HepG2 (cell line): ENCODE results near the gene RBPJ. TPM values are rescaled to one million over a fixed set of nuclear protein-coding genes. Genes with fewer than 3 reads are reported as not detected.
A peak's percentile ranks its signal among the peaks of the same experiment; 100 is the strongest.

Source experiments
- BATF2 ChIP-seq: sonication (generic); formaldehyde crosslinking; IDR thresholded peaks from 2 replicates; pipeline ENCODE4 v1.8.0; 2022; ENCODE audit warnings: mild to moderate bottlenecking, missing genetic modification reagents, moderate library complexity
- BORCS8-MEF2B ChIP-seq: sonication (generic); formaldehyde crosslinking; IDR thresholded peaks from 2 replicates; pipeline ENCODE4 v1.8.0; 2022; ENCODE audit warnings: mild to moderate bottlenecking, missing genetic modification reagents
- HMG20B ChIP-seq: conservative IDR thresholded peaks from 2 replicates; pipeline ENCODE4 v1.6.1; 2016; ENCODE audit warnings: missing genetic modification reagents, missing compliant biosample characterization
- JDP2 ChIP-seq: sonication (generic); formaldehyde crosslinking; IDR thresholded peaks from 2 replicates; pipeline ENCODE4 v1.8.1; 2022; ENCODE audit warnings: missing genetic modification reagents, borderline replicate concordance
- MBNL3 ChIP-seq: fragments of 250-450 bp; sonication (Bioruptor Pico); conservative IDR thresholded peaks from 2 replicates; pipeline ENCODE4 v1.8.0; 2022; ENCODE audit warnings: mild to moderate bottlenecking, inconsistent platforms
- MIER3 ChIP-seq: IDR thresholded peaks from 2 replicates; pipeline ENCODE4 v1.6.1; 2016; ENCODE audit warnings: missing compliant biosample characterization, borderline replicate concordance
- REPIN1 ChIP-seq: sonication (generic); formaldehyde crosslinking; IDR thresholded peaks from 2 replicates; pipeline ENCODE4 v1.8.0; 2022; ENCODE audit warnings: missing genetic modification reagents, low read depth, mild to moderate bottlenecking, borderline replicate concordance
- TAF1 ChIP-seq: sonication (generic); formaldehyde crosslinking; IDR thresholded peaks from 2 replicates; pipeline ENCODE4 v1.4.0; 2020; ENCODE audit warnings: missing genetic modification reagents
- ZBTB3 ChIP-seq: sonication (generic); formaldehyde crosslinking; IDR thresholded peaks from 2 replicates; pipeline ENCODE4 v1.4.0; 2020; ENCODE audit warnings: low read depth, mild to moderate bottlenecking, moderate library complexity, missing genetic modification reagents, borderline replicate concordance
- ZBTB38 ChIP-seq: sonication (generic); formaldehyde crosslinking; IDR thresholded peaks from 2 replicates; pipeline ENCODE4 v1.5.1; 2020; ENCODE audit warnings: mild to moderate bottlenecking, missing genetic modification reagents
- ZFP36L2 ChIP-seq: sonication (generic); formaldehyde crosslinking; IDR thresholded peaks from 2 replicates; pipeline ENCODE4 v1.4.0; 2020; ENCODE audit warnings: missing genetic modification reagents
- ZNF276 ChIP-seq: sonication (generic); formaldehyde crosslinking; IDR thresholded peaks from 2 replicates; pipeline ENCODE4 v1.4.0; 2020; ENCODE audit warnings: mild to moderate bottlenecking, low read depth, missing genetic modification reagents
- ZNF296 ChIP-seq: sonication (generic); formaldehyde crosslinking; conservative IDR thresholded peaks from 2 replicates; pipeline ENCODE4 v1.5.0; 2020; ENCODE audit warnings: mild to moderate bottlenecking, missing genetic modification reagents
- ZNF629 ChIP-seq: sonication (generic); formaldehyde crosslinking; conservative IDR thresholded peaks from 2 replicates; pipeline ENCODE4 v1.5.0; 2020; ENCODE audit warnings: missing genetic modification reagents
- ZNF652 ChIP-seq: IDR thresholded peaks from 2 replicates; pipeline ENCODE4 v1.6.1; 2016; ENCODE audit warnings: low read depth, borderline replicate concordance
- ZNF747 ChIP-seq: sonication (generic); formaldehyde crosslinking; IDR thresholded peaks from 2 replicates; pipeline ENCODE4 v1.8.1; 2023; ENCODE audit warnings: missing genetic modification reagents, mild to moderate bottlenecking, borderline replicate concordance
- ZNF784 ChIP-seq: sonication (generic); formaldehyde crosslinking; IDR thresholded peaks from 2 replicates; pipeline ENCODE4 v1.5.1; 2020; ENCODE audit warnings: missing genetic modification reagents, mild to moderate bottlenecking, borderline replicate concordance
- polyA plus RNA-seq, 8 experiments: library from polyadenylated mRNA; depleted of rRNA in 3 of 8; stranded (reverse) in 7 of 8; unstranded in 1 of 8; fragments of >200 nt; fragmentation: Illumina TruSeq in 4 of 8; extraction: Trizol in 4 of 8; gene quantifications; 2 replicates each; pipeline versions ENCODE4 v1.2.1 to v1.2.3, GENCODE V29; 2011 to 2016; ENCODE audit warnings: low read depth in 4 of 8, missing spikeins in 1 of 8, mixed read lengths in 1 of 8; ENCODE audit not compliant: insufficient read depth in 1 of 8
- total RNA-seq, 5 experiments: library from RNA; depleted of rRNA; stranded (reverse); fragments of >200 nt; fragmentation: Illumina TruSeq; extraction: Trizol; gene quantifications; 2 replicates each; pipeline ENCODE4 v1.2.3, GENCODE V29; 2016; ENCODE audit warnings: low read depth in 1 of 5
- TF ChIP-seq, protein P1 (sequence below): sonication (generic); formaldehyde crosslinking; conservative IDR thresholded peaks from 2 replicates; pipeline ENCODE4 v1.4.0; 2020; ENCODE audit warnings: missing genetic modification reagents
- TF ChIP-seq, protein P2 (sequence below): sonication (generic); formaldehyde crosslinking; conservative IDR thresholded peaks from 2 replicates; pipeline ENCODE4 v1.8.0; 2022; ENCODE audit warnings: mild to moderate bottlenecking, moderate library complexity, missing genetic modification reagents
- TF ChIP-seq, protein P3 (sequence below): sonication (generic); formaldehyde crosslinking; IDR thresholded peaks from 2 replicates; pipeline ENCODE4 v1.4.0; 2020; ENCODE audit warnings: missing genetic modification reagents, borderline replicate concordance

The RBPJ gene
- total and polyA plus RNA-seq, 2 of the 13 experiments (the other 11 are each of a cell fraction or from before 2014, with no cell fraction given) = 25.9 to 33.2 TPM

DNA sequence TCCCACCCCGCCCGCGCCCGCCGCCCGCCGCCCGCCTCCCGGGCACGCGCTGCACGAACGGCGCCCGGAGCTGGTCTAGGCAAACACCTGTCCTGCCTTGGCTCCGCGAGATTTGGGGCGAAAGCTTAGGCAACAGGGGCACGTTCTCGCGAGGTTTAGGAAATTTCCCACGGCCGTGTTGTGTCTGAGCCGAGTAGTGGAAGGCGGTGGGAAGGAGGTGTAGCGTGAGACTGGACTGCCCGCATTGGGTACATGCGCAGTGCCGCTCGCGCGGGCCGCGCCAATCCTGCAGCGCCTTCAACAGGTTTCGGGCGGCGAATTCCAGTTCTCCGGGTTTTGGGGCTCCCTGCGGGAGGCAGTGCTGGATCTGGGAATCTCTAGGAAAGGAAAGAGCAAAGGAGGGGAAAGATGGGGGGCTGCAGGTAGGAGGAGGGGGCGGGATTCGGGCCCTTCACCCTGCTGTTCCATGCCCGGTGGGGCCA, 1.3 kb upstream of the RBPJ start (continued):
- TF ChIP-seq ZNF784 (CRISPR knock-in tag) (no peak), ZFP36L2 (no peak), ZNF276 (no peak), ZNF629 (CRISPR knock-in tag) (no peak), ZBTB3 (CRISPR knock-in tag) (no peak), HMG20B (peak; percentile 89), ZNF747 (CRISPR knock-in tag) (no peak), TAF1 (peak; percentile 51; the same call in 1 of the 2 replicates), MBNL3 (CRISPR knock-in tag) (no peak), ZNF296 (CRISPR knock-in tag) (no peak), ZBTB38 (CRISPR knock-in tag) (no peak), ZNF652 (CRISPR knock-in tag) (no peak), REPIN1 (CRISPR knock-in tag) (no peak), BATF2 (peak; percentile 48; the same call in 1 of the 2 replicates), MIER3 (CRISPR knock-in tag) (0 out of 2 replicates have a peak, but pooled peaks have one; percentile 62), BORCS8-MEF2B (CRISPR knock-in tag) (no peak), JDP2 (CRISPR knock-in tag) (no peak)
- TF ChIP-seq, protein P1, sequence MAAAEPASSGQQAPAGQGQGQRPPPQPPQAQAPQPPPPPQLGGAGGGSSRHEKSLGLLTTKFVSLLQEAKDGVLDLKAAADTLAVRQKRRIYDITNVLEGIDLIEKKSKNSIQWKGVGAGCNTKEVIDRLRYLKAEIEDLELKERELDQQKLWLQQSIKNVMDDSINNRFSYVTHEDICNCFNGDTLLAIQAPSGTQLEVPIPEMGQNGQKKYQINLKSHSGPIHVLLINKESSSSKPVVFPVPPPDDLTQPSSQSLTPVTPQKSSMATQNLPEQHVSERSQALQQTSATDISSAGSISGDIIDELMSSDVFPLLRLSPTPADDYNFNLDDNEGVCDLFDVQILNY (CRISPR knock-in tag) = no peak
- TF ChIP-seq, protein P2, sequence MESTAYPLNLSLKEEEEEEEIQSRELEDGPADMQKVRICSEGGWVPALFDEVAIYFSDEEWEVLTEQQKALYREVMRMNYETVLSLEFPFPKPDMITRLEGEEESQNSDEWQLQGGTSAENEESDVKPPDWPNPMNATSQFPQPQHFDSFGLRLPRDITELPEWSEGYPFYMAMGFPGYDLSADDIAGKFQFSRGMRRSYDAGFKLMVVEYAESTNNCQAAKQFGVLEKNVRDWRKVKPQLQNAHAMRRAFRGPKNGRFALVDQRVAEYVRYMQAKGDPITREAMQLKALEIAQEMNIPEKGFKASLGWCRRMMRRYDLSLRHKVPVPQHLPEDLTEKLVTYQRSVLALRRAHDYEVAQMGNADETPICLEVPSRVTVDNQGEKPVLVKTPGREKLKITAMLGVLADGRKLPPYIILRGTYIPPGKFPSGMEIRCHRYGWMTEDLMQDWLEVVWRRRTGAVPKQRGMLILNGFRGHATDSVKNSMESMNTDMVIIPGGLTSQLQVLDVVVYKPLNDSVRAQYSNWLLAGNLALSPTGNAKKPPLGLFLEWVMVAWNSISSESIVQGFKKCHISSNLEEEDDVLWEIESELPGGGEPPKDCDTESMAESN (CRISPR knock-in tag) = peak; percentile 79
- TF ChIP-seq, protein P3, sequence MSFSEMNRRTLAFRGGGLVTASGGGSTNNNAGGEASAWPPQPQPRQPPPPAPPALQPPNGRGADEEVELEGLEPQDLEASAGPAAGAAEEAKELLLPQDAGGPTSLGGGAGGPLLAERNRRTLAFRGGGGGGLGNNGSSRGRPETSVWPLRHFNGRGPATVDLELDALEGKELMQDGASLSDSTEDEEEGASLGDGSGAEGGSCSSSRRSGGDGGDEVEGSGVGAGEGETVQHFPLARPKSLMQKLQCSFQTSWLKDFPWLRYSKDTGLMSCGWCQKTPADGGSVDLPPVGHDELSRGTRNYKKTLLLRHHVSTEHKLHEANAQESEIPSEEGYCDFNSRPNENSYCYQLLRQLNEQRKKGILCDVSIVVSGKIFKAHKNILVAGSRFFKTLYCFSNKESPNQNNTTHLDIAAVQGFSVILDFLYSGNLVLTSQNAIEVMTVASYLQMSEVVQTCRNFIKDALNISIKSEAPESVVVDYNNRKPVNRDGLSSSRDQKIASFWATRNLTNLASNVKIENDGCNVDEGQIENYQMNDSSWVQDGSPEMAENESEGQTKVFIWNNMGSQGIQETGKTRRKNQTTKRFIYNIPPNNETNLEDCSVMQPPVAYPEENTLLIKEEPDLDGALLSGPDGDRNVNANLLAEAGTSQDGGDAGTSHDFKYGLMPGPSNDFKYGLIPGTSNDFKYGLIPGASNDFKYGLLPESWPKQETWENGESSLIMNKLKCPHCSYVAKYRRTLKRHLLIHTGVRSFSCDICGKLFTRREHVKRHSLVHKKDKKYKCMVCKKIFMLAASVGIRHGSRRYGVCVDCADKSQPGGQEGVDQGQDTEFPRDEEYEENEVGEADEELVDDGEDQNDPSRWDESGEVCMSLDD = no peak
